Middle frontal gyrus (tissue), 1 donor: ENCODE measurements around the gene TOMM5.
"Not testable (repeated sequence)": the region's sequence is repeated elsewhere in the genome, so short reads cannot be mapped to it uniquely, and the experiment has no call there.

ENCODE experiments used
- DNase-seq: peaks from one replicate; pipeline ENCODE4 v3.0.0-alpha.2; 2015; ENCODE audit warnings: low spot score; ENCODE audit errors: extremely low spot score

Gene TOMM5

GRCh38 chr9:37611961-37612360, 19.6 kb upstream of the TOMM5 start:
- DNase-seq = no peak

- DNase-seq = no peak
Measured at GRCh38 chr9:37611014-37611413, 18.6 kb upstream of the TOMM5 start.

GRCh38 chr9:37609735-37610397, 17.5 kb upstream of the TOMM5 start:
- no peak for DNase-seq

GRCh38 chr9:37608250-37608649, 15.9 kb upstream of the TOMM5 start:
- no peak for DNase-seq

- no peak for DNase-seq
Measured at GRCh38 chr9:37604296-37604695, 11.9 kb upstream of the TOMM5 start.

GRCh38 chr9:37602817-37603216, 10.4 kb upstream of the TOMM5 start:
- DNase-seq = no peak

GRCh38 chr9:37602061-37602460, 9.7 kb upstream of the TOMM5 start:
- DNase-seq = not testable (repeated sequence)

- DNase-seq = no peak
Measured at GRCh38 chr9:37596504-37596903, 4.1 kb upstream of the TOMM5 start.

- no peak for DNase-seq
Measured at GRCh38 chr9:37593883-37594448, 1.6 kb upstream of the TOMM5 start.

- no peak for DNase-seq
Measured at GRCh38 chr9:37587521-37587920, 4.9 kb downstream of the TOMM5 start.

- no peak for DNase-seq
Measured at GRCh38 chr9:37583522-37584121, 8.8 kb downstream of the TOMM5 start.

GRCh38 chr9:37582548-37583157, 9.7 kb downstream of the TOMM5 start:
- peak; percentile 62 for DNase-seq

- DNase-seq = peak; percentile 62
Measured at GRCh38 chr9:37575921-37576721, 16.3 kb downstream of the TOMM5 start, which contains the start of gene FBXO10. TSS of gene FBXO10 (minus strand) at chr9:37576380. CDS start at chr9:37541768, 34,612 bp downstream.

- DNase-seq = no peak
Measured at GRCh38 chr9:37575511-37575914, 16.9 kb downstream of the TOMM5 start.

GRCh38 chr9:37575001-37575400, 17.4 kb downstream of the TOMM5 start:
- DNase-seq = no peak

- no peak for DNase-seq
Measured at GRCh38 chr9:37574241-37574721, 18.1 kb downstream of the TOMM5 start.

- no peak for DNase-seq
Measured at GRCh38 chr9:37571282-37571681, 21.1 kb downstream of the TOMM5 start.

GRCh38 chr9:37566716-37567115, 25.7 kb downstream of the TOMM5 start:
- no peak for DNase-seq

GRCh38 chr9:37565661-37566618, 26.5 kb downstream of the TOMM5 start:
- DNase-seq = no peak

GRCh38 chr9:37564916-37565315, 27.5 kb downstream of the TOMM5 start:
- DNase-seq = no peak
